ENCODE data around the gene APLP1.
"Not testable (repeated sequence)": the region's sequence is repeated elsewhere in the genome, so short reads cannot be mapped to it uniquely, and the experiment has no call there.

APLP1 gene

DNA sequence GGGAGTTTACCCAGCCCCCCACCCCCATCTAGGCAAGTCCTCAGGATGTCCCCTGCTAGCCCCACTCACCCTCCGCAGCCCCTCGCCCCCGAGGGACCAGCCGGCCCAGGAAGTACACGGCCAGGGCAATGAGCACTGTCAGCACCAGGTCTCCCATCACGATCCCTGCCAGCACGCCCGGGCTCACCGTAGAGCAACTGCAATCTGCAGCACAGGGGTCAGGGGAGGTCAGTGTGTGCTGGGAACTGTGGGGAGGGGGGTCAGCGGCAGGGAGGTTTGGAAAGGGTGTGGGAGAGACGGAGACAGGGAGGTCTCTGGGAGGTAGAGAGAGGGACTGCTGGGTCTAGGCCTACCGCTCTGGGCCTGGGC, 39.0 kb downstream of the APLP1 start:
- no peak for DNase-seq

DNA sequence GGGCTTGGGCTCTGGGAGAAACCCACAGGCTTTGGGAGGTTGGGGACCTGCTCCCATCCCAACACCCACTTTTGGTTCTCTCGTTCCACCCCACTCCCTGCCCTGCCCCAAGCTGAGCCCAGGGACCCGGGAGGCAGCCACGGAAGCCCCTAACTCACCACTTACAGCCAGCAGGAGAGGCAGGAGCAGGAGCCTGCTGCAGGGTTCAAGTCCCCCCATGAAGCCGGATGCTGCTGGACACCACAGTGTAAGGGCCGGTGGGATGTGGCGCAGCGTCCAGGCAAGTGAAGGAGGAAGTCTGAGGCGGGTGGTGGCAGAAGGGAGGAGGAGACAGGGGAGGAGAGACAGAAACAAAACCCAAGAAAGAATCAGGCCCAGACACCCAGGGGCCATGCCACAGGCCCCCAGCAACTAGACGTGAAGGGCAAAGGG, 39.7 kb downstream of the APLP1 start, which contains the start of gene TYROBP:
Gene TYROBP (minus strand): TSS at position 286 of the 432 bp plus-strand sequence. CDS start 67 bp downstream, at position 219.
- DNase-seq = no peak

DNA sequence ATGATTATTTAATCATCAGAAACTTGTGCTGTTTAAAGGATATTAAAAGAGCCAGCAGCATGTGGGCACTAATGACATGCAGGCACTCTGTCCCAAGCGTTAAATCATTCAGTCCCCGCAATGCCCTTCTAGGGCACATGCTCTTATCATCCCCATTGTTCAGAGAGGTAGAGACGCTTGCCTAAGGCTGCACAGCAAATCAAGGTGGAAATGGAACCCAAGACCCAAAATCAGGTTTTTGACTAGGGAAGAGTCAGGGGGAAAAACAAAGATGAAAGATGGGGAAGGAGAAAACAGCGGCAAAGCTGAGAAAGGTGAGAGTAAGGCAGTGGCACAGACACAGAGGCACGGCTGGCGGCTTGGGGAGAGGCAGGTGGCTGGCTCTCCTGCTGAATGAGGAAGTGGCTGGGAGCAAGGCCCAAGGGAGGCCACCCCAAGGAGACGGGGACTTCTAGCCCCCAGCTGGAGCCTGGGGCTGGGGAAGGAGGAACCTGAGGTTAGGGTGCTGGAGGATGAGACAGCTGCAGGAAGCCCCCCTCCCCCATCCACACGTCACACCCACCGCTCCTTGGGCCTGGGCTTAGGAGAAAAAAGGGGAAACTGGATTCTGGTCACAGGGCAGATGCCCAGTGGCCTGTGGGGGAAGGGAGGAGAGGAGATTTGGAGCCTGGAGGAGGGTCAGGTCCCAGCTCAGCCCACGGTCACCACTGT, 40.8 kb downstream of the APLP1 start:
- DNase-seq = no peak

DNA sequence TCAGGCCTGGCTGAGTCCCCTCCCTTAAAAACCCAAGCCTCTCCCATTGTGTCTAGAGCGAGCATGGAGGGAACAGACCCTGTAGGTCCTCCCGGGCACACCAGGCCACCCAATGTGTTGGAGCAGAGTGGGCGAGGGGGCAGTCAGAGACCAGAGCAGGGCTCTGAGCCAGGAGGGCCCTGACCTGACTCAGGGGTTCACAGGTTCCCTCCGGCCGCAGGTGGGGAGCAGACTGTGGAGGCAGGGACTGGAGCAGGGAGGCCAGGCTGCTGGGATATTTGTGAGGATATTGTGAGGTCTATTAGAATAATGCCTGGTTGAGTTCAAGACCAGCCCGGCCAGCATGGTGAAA, 41.3 kb downstream of the APLP1 start:
- no peak for DNase-seq

DNA sequence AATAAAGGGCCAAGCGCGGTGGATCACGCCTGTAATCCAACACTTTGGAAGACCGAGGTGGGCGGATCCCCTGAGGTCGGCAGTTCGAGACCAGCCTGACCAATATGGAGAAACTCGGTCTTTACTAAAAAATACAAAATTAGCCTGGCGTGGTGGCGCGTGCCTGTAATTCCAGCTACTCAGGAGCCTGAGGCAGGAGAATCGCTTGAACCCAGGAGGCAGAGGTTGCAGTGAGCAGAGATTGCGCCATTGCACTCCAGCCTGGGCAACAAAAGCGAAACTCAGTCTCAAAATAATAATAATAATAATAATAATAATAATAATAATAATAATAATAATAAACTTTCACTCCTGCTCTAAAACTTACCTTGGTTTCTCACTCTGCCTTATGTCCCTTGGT, 42.0 kb downstream of the APLP1 start:
- DNase-seq = not testable (repeated sequence)

DNA sequence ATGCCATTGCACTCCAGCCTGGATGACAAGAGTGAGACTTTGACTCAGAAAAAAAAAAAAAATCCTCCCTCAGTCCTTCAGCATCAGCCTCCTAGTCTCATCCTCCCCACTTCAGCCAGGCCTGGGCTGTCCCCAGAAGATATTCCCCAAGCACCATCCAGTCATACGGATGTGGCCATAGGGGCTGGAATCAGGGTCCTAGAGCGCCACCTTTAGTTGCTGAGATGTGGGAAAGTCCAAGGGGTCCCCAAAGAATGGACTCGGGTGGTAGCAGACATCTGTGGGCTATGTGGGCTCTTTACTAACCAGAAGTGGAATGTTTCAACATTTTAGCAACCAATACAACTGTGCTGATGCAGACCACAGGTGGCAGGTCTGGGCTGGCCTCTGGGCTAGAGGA, 42.8 kb downstream of the APLP1 start:
- no peak for DNase-seq

DNA sequence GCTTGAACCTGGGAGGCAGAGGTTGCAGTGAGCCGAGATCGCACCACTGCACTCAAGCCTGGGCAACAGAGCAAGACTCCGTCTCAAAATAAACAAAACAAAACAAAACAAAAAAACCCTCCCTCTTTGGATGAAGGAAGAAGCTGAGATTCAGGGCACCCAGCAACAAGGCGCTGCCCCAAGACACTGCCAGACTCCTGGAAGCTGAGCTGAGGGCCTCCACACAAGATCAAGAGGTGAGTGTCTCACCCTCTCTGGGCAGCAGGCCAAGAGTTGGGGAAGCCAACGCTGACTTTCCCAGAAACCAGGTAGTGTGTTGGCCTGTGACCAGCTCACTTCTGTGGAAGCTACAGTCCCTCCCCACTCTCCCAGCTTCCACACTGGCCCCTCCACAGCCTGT, 43.4 kb downstream of the APLP1 start:
- no peak for DNase-seq

DNA sequence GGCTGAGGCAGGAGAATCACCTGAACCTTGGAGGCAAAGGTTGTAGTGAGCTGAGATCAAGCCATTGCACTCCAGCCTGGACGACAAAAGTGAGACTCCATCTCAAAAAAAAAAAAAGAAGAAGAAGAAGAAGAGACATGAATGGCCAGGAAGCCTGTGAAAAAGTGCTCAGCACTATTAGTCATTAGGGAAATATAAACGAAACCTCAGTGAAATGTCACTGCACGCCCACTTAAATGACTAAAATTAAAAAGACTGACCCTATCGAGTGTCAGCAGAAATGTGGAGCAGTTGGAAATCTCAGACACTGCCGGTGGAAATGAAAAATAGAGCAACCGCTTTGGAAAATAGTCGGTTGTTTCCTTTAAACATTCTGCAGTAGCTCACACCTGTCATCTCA, 45.2 kb downstream of the APLP1 start:
- DNase-seq = no peak

DNA sequence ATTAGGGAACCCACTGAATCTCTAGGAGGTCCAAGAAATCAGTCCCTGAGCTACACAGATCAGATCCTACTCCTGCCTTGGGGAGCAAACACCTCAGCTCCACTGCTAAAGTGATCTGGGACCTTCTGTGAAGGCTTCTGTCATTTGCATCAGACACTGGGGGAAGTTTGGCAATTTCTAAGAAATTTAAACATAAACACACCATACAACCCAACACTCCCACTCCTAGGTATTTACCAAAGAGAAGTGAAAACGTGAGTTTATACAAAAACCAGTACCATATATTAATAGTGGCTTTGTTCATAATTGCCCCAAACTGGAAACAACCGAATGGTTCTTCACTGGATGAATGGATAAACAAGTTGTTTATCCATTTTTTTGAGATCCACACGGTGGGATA, 47.1 kb downstream of the APLP1 start:
- DNase-seq = no peak

DNA sequence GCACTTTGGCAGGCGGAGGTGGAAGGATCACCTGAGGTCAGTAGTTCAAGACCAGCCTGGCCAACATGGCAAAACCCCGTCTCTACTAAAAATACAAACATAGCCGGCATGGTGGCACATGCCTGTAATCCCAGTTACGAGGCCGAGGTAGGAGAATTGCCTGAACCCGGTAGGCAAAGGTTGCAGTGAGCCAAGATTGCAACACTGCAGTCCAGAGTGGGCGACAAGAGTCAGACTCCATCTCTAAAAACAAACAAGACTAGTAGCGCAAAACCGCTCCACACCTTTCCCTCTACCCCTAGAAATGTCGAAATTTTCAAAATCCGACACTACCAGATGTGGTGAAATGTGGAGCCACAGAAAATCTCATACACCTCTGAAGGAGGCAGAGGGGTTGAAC, 50.9 kb downstream of the APLP1 start:
- DNase-seq = no peak

DNA sequence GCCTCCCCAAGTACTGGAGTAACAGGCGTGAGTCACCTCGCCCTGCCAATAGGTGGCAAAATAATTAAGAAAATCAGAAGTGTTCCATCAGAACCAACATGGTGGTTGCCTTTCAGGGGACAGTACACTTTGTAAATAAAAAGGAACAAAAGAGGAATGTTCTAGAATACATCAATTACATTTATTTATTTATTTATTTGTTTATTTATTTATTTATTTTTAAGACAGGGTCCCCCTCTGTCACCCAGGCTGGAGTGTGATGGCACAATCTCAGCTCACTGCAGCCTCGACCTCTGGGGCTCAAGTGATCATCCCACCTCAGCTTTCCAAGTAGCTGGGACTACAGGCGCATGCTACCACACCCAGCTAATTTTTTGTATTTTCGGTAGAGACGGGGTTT, 52.6 kb downstream of the APLP1 start:
- no peak for DNase-seq

DNA sequence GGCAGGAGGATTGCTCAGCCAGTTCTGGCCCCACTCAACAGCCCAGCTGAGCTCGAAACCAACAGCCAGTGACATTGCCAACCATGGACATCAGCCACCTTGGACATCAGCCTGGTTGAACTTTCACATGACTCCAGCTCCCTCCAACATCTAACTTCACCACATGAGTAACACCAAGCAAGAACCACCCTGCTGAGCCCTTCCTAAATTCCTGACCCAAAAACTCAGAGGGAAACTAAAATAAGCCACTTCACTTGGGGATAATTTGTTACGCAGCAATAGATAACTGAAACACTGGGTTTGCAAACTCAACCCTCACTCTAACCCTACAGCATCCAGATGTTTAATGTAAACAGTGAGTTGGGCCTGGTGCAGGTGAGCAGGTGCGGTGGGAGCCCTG, 57.1 kb downstream of the APLP1 start:
- no peak for DNase-seq

DNA sequence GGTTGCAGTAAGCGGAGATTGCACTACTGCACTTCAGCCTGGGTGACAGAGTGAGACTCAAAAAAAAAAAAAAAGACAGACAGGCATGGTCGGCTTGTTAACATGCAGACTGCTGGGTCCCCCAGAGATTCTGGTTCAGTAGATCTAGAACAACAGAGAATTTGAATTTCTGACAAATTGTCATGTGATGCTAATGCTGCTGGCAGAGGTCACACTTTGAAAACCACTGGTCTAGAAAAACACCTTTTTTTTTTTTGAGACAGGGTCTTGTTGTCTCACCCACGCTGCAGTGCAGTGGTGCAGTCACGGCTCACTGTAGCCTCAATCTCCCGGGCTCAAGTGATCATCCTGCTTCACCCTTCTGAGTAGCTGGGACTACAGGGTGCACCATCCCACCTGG, 60.1 kb downstream of the APLP1 start:
- no peak for DNase-seq
